ENCODE data around the gene ACTR2.

DNA sequence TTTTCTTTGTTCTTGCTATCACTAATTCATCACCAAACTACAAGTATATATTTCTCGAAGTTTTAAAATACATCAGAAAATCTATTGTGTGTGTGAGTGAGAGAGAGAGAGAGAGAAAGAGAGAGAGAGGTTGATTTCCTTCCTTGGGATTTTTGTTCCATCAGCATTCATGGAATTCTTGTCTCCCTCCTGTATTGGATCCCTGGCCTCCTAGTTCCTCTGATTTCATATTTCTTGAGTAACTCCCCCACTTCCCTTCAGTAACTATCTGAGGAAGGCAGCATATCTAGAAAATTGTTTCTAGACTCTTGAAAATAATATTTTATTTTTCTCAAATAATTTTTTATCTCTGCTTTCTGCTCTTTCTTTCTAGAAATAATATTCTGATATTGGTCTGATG lies 13.3 kb upstream of the ACTR2 start:
- TF ChIP-seq, protein P1, sequence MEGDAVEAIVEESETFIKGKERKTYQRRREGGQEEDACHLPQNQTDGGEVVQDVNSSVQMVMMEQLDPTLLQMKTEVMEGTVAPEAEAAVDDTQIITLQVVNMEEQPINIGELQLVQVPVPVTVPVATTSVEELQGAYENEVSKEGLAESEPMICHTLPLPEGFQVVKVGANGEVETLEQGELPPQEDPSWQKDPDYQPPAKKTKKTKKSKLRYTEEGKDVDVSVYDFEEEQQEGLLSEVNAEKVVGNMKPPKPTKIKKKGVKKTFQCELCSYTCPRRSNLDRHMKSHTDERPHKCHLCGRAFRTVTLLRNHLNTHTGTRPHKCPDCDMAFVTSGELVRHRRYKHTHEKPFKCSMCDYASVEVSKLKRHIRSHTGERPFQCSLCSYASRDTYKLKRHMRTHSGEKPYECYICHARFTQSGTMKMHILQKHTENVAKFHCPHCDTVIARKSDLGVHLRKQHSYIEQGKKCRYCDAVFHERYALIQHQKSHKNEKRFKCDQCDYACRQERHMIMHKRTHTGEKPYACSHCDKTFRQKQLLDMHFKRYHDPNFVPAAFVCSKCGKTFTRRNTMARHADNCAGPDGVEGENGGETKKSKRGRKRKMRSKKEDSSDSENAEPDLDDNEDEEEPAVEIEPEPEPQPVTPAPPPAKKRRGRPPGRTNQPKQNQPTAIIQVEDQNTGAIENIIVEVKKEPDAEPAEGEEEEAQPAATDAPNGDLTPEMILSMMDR (conservative IDR thresholded peaks at IDR 0.05), result no peak
- no peak for TF ChIP-seq ZFX (IDR thresholded peaks at IDR 0.05)
